Measurements from ENCODE around the gene PSMC4. TPM values are rescaled to one million over a fixed set of nuclear protein-coding genes. Genes with fewer than 3 reads are reported as not detected.

PSMC4 gene
- total RNA-seq, 1 experiment from 2014 or later: 99.7 TPM

DNA sequence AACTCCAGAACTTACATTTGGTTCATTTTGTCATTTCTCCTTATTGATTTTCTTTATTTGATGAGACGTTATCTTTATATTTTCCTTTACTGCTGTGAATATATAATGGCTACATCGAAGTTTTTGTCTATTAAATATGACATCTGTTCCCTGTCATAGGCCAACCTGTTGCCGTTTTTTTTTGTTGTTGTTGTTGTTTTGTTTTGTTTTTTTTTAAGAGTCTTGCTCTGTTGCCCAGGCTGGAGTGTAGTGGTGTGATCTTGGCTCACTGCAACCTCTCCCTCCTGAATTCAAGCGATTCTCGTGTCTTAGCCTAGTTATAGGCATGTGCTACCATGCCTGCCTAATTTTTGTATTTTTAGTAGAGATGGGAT lies 55.6 kb downstream of the PSMC4 start:
- DNase-seq: no peak
- H3K9me2 ChIP-seq (replicated peaks; ENCODE audit: insufficient read depth, low read length): no peaks in the 10 kb centered on the region
- H4K20me1 ChIP-seq (ENCODE audit: insufficient read depth, low read depth, low read length): no peaks in the 10 kb centered on the region
- no peaks in the 10 kb centered on the region for H3K27me3 ChIP-seq (ENCODE audit: low read length)
- no peak overlapping the region for H3K9ac ChIP-seq (ENCODE audit: low read length)
- H3K9me3 ChIP-seq (ENCODE audit: low read length): peaks cover 54% of the 10 kb centered on the region
- no peaks in the 10 kb centered on the region for H3K79me2 ChIP-seq (ENCODE audit: low read length)
- H3K36me3 ChIP-seq (ENCODE audit: insufficient read depth, low read length): no peaks in the 10 kb centered on the region
- H3K4me3 ChIP-seq (ENCODE audit: low read length): no peak overlapping the region
- no peak overlapping the region for H3K4me2 ChIP-seq (ENCODE audit: low read depth, low read length, poor library complexity, severe bottlenecking)
- H3K4me1 ChIP-seq (ENCODE audit: low read length): no peaks in the 10 kb centered on the region
- H3K27ac ChIP-seq (ENCODE audit: low read length): no peak overlapping the region
- no peak overlapping the region for H2AFZ ChIP-seq (ENCODE audit: low read length)

Other genes starting within 250 kb of the PSMC4 start
- gene CLC, start 233.1 kb upstream of the PSMC4 start, total RNA-seq (2014; rRNA removed; shearing (Covaris generic); ENCODE audit: low replicate concordance): not detected in 2 replicates
- gene LEUTX, start 192.3 kb upstream of the PSMC4 start, total RNA-seq (2014; rRNA removed; shearing (Covaris generic); ENCODE audit: low replicate concordance): not detected in 2 replicates
- 10.9 and 30.3 TPM in 2 replicates for gene DYRK1B, start 137.0 kb upstream of the PSMC4 start, total RNA-seq (2014; rRNA removed; shearing (Covaris generic); ENCODE audit: low replicate concordance)
- 359 and 384 TPM in 2 replicates for gene FBL, start 124.8 kb upstream of the PSMC4 start, total RNA-seq (2014; rRNA removed; shearing (Covaris generic); ENCODE audit: low replicate concordance)
- 0.32 TPM in 1 of 2 replicates, not detected in the other for gene FCGBP, start 36.5 kb upstream of the PSMC4 start, total RNA-seq (2014; rRNA removed; shearing (Covaris generic); ENCODE audit: low replicate concordance)
- gene ZNF546, start 25.9 kb downstream of the PSMC4 start, total RNA-seq (2014; rRNA removed; shearing (Covaris generic); ENCODE audit: low replicate concordance): 6.0 and 10.4 TPM in 2 replicates
- gene ZNF780B, start 85.1 kb downstream of the PSMC4 start, total RNA-seq (2014; rRNA removed; shearing (Covaris generic); ENCODE audit: low replicate concordance): 16.8 and 33.9 TPM in 2 replicates
- 14.0 and 31.9 TPM in 2 replicates for gene ZNF780A, start 119.8 kb downstream of the PSMC4 start, total RNA-seq (2014; rRNA removed; shearing (Covaris generic); ENCODE audit: low replicate concordance)
- gene MAP3K10, start 220.3 kb downstream of the PSMC4 start, total RNA-seq (2014; rRNA removed; shearing (Covaris generic); ENCODE audit: low replicate concordance): 7.6 and 26.3 TPM in 2 replicates
- not detected in 2 replicates for gene TTC9B, start 247.2 kb downstream of the PSMC4 start, total RNA-seq (2014; rRNA removed; shearing (Covaris generic); ENCODE audit: low replicate concordance)